HL-60/S4 treated with retinoic acid at 250 ng/mL for 4 days and 3 days (cell line): ENCODE measurements around the gene SLBP.

Experiments
- in situ Hi-C: fragments of 300-500 bp; cut with MboI; formaldehyde crosslinking; loops from 2 replicates; pipeline ENCODE4 v1.7.0; 2022; ENCODE audit warnings: low sequenced_read_pairs

Gene SLBP

DNA sequence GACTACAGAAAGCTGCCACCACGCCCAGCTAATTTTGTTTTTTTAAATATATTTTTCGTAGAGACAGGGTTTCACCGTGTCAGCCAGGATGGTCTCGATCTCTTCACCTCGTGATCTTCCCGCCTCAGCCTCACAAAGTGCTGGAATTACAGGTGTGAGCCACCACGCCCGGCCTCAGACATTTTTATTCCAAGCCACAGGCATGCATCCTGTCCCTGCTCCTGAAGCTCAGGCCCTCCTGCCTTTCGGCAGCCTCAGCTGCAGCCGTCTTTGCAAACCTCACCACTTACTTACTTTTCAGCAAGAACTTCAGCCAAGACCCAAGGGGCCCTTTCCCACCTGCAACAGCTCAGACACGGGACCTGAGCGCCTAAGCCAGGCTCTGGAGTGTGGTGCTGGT is 54.0 kb downstream of the SLBP start:
- in situ Hi-C loops = no loop called here

DNA sequence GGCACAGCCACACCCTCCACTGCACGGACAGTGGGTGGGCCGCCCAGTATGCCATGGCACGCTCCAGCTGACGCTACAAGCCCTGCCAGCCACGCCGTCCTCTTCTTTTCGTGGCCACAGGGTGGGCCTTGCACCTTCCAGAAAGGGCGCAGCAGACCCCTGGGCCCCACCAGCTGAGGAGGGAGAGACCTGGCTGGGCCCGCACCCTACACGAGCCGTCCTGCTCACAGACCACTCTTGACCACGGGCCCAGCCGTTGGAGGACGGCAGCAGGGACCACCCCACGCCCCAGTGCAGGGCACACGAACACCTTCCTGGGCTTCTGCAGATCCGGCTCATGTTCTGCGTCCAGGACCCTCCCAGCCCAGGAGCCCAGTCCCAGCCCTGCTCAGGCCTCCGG is 55.1 kb downstream of the SLBP start:
- in situ Hi-C loops = no loop called here

DNA sequence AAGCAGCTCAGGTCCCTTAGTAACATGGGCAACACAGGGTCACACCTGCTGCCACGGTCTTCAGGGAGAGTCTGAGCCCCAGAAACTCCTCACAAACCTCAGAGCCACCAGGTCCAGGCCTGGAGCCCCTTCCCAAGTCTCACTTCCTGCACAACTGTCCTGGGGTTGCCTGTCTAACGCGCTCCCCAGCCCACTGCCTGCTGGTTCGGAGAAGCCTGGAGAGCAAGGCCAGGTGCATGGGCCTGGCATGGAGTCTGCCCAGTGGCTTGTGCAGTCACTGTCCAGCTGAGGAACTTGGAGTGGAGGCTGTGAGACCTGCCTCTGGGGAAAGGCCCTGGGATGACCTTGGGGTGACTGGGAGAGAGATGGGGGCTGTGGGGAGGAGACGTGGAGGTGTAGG is 56.0 kb downstream of the SLBP start:
- in situ Hi-C loops = no loop called here

DNA sequence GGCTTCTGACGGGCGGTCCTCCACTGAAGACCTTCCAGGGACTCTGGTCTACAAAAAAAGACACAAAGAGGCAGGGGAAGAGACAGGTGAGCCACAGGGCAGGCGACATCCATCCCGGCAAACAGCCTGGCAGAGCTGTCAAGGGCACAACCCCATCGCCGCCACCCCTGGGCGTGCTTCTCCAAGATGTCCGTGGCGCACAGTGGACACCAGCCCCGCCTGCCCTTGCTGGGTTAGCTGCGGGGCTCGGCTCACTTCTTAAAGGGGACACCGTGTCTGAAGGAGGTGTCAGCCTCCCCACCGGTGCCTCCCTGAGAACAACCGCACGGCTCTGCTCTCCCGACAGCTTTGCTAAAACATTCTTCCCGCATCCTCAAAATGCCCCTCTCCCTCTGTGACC is 56.4 kb downstream of the SLBP start:
- in situ Hi-C loops = no loop called here

DNA sequence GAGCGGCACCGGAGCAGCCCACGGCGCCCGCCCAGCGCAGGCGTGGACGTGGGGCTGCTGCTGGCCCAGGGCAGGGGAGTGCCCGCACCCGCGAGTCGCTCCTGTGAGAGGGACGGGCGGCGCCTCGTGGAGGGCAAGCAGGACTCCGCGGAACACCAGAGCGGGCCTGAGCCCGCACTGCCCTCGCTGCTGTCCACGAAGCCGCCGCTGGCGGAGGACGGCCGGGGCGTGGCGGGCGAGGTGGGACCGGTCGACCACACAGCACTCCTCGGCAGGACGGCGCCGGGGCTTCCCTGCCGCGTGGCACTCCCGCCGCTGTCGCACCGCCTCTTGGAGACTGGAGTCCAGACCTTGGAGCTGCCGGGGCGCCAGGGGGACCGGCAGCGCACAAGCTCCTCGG is 57.0 kb downstream of the SLBP start:
- in situ Hi-C loops = no loop called here

DNA sequence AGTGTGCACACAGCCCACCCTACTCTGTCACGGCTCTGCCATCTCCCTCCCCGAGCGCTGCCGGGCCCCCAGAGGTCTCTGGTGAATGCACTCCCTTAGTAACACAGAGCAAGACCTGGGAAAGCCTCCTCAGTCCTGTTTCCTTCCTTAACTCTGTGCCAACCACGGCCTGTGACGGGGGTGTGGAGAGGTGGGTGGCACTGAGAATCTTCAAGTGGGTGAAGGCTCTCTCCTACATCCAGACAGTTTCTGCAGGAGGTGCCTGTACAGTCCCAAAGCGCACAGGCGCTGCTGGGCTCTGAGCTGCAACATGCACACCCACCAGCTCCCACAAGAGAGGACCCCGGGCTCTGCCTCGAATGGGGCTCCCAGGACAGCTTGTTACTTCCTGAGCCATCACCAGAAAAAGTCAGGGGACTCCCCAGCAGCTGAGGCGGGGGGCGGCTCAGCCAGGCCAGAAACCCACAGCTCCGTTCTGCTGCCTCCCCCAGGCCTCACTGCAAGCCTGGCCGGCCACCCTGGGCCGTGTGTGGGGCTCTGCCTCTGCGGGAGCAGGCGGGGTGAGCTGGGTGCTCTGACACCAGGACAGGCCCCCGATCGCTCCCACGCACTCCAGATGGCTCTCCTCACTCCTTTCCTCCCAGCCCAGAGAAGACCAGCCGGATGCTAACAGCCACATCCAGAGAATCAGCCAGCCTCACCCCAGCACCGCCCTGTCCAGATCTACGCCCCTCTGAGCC is 57.7 kb downstream of the SLBP start:
- in situ Hi-C loops = no loop called here

DNA sequence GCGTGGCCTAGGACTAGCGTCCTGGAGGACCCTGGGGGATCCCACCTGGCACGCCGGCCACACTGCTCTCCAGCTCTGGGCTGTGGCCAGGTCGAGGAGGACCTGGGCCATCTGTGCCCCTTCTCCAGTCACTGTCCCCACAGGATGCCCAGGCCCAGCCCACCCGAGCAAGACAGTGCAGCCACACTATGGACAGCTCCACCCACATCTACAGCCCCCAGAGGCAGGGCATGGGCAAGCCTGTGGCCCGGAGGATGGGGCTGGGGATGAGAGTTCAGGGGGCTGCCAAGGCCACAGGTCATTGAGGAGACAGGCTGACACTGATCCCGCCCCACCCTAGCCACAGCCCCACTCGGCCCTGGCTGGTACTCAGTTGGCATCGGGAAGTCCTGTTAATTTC is 58.3 kb downstream of the SLBP start:
- in situ Hi-C loops = no loop called here

DNA sequence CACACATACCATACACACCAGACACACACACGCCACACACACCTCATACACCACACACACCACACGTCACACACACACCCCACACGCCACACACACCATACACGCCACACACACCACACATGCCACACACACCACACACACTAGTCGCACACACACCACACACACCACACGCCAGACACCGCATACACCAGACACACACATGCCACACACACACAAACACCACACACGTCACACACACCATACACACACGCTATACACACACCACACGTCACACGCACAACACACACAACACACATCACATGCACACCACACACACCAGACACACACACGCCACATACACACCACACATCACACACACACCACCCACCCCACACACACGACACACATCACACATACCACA is 60.0 kb downstream of the SLBP start:
- in situ Hi-C loops = no loop called here

DNA sequence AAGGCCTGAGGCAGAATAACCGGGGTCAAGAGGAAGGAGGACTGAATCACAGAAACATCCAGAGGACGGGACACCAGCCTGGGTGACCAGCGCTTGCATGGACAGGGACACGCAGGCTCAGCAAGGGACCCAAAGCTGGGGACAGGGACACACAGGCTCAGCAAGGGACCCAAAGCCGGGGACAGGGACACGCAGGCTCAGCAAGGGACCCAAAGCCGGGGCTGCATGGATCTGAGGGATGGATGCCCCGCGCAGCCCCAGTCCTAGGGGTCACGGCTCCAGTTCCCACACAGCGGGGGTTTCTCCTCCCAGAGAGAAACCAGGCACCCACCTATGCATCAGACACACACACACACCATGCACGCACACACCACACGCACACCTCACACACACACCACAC is 60.5 kb downstream of the SLBP start:
- in situ Hi-C loops = no loop called here

DNA sequence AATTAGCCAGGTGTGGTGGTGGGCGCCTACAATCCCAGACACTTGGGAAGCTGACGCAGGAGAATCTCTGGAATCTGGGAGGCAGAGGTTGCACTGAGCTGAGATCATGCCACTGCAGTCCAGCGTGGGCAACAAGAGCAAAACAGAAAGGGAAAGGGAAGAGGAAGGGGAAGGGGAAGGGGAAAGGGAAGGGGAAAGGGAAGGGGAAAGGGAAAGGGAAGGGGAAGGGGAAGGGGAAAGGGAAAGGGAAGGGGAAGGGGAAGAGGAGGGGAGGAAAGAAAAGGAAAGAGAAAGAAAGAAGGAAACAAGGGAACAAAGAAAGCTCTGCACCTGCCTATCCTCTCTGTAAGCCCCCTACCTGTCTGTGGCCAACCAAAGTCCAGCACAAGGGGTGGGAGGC is 63.2 kb downstream of the SLBP start:
- in situ Hi-C loops = no loop called here

DNA sequence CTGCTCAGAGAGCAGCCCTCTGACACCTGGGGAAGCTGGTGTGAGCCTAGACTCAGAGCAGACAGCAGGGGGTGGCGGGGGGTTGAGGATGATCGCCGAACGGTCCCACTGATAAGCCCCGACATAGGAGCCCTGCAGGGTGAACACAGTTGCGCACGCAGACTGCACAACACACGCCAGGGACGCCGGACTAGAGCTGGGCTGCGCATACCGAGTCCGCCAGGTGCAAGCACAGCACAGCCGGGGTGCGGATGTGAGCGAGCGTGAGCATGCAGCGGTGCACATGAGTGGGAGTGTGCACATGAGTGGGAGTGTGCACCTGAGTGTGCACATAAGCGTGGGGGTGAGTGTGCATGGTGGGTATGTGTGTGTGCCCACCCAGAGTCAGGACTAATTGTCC is 64.7 kb downstream of the SLBP start:
- in situ Hi-C loops = no loop called here

DNA sequence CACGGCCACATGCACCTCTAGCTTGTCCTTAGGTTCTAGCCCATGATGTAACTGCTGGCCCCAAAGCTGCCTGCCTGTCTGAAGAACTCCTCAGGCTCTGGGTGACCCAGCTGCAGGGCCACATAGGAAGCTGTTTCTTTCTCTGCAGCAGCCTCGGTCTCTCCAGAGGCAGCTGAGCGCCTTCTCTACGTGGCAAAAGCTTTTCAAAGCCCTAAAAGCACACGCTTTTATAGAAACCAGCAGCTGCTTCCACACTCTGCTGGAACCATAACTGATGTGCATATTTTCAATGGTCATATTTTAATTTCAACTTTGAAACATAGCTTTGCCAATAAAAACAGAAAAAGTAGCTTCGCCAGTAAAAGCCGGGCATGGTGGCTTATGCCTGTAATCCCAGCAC is 65.4 kb downstream of the SLBP start:
- in situ Hi-C loops = no loop called here

DNA sequence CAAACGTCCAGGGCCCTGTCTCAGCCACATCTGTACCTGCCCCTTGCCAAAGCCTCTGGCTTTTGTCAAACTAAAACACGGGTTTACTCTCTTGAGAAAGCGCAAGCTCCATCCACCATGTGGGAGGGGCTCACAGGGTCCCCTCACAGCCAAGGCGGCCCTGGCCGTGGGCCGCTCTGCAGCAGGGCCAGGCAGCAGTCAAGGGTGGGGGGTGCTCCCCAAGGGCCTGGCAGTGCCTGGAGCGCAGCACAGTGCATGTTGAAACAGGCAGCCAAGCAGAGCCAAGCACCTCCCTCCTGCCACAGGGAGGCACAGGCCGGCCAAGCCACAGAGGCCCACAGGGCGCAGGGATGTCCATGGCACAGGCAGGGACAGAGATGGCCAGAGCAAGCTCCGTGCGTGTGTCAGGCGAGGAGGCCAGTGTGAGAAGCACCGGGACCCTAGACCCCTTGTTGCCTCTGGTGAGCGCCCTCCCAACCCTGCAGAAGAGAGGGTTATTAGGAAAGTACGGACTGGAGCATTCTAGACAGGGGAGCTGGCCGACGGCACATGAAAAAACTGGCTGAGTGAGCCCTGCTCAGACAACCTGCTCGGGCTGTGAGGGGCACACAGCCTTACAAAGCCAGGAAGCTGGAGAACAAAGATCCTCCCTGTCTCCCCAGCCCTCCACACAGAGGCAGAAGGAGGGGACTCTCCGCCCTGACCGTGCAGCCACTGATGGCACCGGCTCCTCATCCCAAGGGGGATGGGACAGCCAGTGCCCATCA is 67.0 kb downstream of the SLBP start:
- in situ Hi-C loops = no loop called here

DNA sequence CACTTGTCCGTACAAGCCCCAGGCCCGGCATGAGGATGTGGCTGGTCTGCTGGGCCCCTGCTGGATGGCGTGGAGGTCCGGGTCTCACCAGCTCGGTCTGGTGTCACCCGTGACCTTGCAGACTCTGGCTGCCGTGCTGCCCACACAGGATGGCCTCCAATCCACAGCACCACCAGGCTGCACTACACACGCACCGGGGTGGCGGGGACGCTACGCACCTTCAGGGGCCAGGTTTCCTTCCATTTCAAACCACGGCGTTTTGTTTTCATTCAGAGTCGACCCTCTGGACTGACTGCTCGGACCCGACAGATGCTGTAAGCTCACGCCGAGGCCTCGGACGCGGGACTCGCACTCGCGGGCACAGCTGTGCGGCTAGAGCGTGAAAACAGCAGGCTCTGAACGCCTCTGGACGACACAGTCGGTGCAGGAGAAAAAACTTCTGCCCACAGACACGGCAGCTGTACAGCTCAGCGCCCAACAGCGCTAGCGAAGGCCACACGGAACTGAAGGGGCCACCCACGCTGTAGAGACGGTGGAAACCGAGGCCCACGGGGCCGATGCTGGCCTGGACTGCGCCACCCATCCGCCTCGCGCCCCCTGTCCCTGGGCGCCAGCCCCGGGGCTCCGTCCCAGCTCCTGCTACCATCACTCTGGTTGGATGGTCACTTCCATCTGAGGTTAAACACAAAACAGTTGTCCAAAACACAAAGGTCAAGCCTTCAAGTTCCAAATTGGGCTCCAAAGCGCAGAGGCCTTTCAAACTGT is 68.0 kb downstream of the SLBP start:
- in situ Hi-C loops = no loop called here
